D341Med (cell line): Measurements from ENCODE around the gene TAB2.
A peak's percentile ranks its signal among the peaks of the same experiment; 100 is the strongest.

Source experiments
- DNase-seq: peaks from one replicate; pipeline ENCODE4 v3.0.0; 2012; ENCODE audit warnings: low spot score

The TAB2 gene

DNA sequence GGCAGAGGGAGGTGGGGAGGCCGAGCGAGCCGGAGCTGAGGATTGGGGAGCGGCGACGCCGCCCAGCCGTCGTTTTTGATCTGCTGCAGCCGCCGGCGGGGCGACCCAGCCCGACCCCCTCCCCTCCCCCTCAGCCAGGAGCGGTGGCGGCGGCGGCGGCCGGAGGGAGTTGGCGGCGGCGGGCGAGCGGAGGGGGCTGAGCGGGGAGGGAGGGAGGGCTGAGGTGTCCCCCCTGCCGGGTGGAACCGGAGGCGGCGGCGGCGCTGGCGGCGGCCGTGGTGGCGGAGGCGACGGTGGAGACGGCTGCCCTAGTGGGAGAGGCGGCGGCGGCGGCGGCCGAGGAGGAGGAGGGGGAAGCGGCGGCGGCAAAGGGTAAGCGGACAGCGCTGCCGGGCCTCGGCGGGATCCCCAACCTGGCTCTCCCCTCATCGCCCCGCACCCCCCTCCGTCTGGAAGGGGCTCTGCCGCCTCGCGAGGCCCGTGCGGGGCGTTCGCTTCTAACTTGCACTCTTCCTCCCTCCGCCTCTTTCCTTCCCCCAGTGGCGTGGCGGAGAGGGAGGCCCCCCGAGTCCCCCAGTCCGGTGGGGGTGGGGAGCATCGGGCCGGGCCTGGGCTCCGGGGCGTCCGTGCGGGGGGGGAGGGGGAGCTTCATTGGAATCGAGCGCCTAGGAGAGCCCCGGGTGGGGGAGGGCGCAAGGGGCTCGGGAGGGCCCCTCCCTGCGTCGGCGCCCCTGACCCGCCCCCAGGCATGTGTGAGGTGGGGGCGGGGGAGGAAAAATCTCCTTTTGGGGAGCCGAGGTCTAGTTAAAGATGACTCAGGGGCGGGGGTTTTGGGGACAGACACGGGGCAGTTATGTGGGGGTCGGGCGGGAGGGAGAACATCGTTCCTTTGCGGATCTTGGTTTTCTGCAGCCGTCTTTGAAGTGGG is at the start of gene TAB2:
TAB2 (plus strand) TSS at position 69 of the 928 bp plus-strand sequence. CDS start 52,286 bp downstream, outside the sequence.
- DNase-seq = peak; percentile 75

- DNase-seq = no peak
These were observed 49.4 kb upstream of the TAB2 start for GRCh38 chr6:149268146-149268545.

- DNase-seq = no peak
These were observed 48.7 kb upstream of the TAB2 start for GRCh38 chr6:149268768-149269167.

GRCh38 chr6:149270616-149271015 is 46.9 kb upstream of the TAB2 start:
- no peak for DNase-seq

DNA sequence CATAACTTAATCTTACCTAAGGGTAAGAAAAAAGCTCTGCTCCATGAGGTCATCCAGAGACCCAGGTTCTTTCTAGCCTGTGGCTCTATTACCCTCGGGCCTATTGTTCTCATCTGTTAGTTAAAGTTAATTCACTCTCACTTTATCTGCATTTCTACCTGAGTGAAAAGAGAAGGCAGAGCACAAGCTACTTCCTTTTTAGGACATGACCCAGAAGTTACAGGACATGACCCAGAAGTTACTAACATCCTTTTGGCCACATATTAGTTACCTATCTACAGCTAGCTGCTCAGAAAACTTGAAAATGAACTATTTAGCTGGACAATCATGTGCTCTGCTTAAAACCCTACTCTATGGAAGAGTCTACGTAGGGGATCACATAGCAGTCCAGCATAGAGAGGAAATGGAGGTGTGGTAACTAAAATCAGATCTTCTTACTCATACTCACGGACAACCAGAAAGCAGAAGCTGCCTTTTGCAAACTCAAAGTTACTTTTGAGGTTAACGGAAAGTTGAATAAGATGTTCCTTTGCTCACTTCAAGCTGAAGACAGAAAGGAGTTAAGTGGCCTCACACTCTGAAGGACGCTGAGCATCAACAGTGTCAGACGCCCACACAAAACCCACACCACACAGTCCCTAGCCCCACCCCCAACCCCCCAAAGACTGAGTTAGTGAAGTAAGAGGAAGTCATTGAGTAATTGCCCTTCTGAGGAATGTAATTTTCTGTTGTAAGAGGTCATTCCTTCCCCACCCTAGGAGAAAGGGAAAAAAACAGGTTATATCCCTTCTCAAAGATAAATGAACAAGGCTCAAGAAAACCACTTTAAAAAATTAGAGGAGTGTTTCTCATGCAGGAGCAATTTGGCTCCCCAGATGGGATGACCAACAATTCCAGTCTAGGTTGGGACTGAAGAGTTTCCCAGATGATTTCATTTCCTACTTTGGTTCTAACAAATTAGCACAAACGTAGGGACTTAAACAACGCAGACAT is 45.9 kb upstream of the TAB2 start:
- no peak for DNase-seq

DNA sequence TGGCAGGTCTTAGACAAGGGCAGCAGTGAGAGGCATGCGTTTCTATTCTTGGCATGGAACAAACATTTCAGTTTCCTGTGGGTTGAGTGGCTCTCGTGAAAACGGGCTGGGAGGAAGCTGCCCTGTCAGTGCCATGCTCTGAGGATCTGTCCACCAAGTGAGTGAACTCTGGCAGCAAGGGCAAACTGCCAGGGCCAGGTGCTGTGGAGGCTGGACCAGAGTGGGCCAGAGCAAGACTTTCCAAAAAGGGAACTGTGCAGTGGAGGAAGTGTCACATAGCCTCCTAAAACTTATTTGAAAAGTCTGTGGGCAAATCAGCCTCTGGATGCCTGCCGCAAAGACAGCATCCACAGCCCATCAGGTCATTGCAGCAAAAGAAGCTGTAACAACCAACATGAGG is 44.2 kb upstream of the TAB2 start:
- no peak for DNase-seq

DNA sequence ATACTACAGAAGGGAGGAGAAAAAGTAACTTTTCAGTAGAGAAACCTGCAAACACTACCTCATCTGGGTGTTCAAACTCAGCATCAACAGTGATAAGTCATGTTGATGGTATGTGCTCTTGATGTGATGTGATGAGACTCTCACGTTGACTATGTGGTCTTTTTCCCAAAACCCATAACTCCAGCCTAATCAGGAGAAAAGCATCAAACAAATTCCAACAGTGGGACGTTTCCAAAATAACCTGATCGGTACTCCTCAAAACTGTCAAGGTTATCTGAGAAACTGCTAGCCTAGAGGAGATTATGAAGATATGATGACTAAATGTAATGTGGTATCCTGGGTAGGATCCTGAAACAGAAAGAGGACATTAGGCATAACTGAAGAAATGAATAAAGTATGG is 41.9 kb upstream of the TAB2 start:
- no peak for DNase-seq

DNA sequence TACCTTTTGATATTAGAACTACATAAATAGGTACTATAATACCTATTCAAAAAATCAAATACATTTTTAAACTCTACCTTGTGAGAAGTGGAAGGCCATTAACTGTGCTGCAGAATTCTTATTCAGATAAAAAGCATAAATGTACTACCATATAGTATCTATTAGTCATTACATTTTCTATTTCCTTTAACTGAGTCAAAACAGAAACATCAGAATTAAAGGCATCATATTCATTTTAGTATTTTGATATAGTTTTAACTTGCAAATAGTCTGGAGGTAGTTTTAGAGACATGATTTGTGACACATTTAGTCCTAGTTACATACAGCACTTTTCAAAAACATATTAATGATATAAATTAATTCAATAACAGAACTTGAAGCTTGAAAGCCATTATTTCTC is 39.9 kb upstream of the TAB2 start:
- DNase-seq = no peak

DNA sequence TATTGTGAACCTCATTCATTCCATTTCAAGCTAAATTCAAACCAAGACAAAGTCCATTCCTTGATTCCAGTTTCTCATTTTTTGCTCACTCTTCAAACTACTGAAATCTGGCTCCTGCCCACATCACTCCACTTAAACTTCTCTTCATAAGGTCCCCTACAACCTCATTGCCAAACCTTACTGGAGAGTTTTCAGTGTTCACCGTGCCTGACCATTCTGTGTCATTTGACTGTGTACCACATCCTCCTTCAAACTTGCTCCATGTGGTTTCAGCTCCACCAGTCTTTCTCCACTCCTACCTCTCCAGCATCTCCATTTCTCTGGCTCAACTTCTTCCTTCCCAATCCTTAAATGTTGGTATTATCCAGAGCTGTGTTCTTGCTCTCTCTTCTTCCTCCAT is 38.5 kb upstream of the TAB2 start:
- DNase-seq = no peak

GRCh38 chr6:149284904-149285303 is 32.6 kb upstream of the TAB2 start:
- no peak for DNase-seq

- no peak for DNase-seq
These were observed 31.9 kb upstream of the TAB2 start for GRCh38 chr6:149285626-149286025.

- no peak for DNase-seq
These were observed 30.6 kb upstream of the TAB2 start for GRCh38 chr6:149286905-149287304.

GRCh38 chr6:149289192-149289781 is 28.2 kb upstream of the TAB2 start:
- DNase-seq = no peak

GRCh38 chr6:149289966-149290365 is 27.5 kb upstream of the TAB2 start:
- no peak for DNase-seq

- no peak for DNase-seq
These were observed 24.3 kb upstream of the TAB2 start for GRCh38 chr6:149293244-149293643.

- no peak for DNase-seq
These were observed 16.9 kb upstream of the TAB2 start for GRCh38 chr6:149300563-149300962.

- DNase-seq = no peak
These were observed 14.8 kb upstream of the TAB2 start for GRCh38 chr6:149302723-149303122.

GRCh38 chr6:149303468-149303867 is 14.0 kb upstream of the TAB2 start:
- no peak for DNase-seq

DNA sequence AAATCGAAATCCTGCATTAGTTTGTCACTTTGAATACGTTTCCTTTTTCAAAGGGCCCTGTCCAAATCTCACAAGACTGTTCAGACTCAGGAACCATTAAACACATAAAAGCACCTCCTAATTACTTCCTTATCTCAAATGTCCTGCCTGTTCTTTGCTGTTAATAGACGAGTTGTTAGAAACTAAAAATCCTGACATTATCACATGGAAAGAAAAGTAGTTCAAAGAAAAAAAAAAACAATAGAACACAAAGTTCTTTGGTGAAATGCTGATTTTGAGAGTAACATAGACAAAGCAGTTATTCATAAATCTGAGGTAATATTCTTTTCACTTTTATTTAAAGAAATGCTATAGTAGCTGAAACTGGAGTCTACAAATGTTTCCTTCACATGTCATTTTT is 12.1 kb upstream of the TAB2 start:
- DNase-seq = no peak

DNA sequence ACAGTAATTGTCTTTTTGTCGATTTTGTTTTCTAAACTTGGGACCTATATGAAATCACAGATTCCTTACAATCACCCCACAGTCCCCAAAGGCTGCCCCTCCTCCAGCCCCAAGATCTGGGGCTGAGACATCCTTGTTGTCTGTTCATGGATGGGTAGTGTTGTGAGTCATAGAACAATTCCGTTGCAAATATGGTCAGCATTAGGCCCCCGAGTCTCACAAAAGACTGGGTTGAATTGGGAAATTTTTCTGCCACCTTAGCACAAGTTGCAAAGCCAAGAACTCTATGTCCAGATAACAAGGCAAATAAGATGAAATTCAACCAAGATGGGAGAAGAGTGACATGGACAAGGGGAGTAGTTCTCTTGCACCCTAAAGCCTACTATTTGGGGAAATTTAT is 10.5 kb upstream of the TAB2 start:
- no peak for DNase-seq

- no peak for DNase-seq
These were observed 6.2 kb upstream of the TAB2 start for GRCh38 chr6:149311293-149311692.

GRCh38 chr6:149311766-149312165 is 5.7 kb upstream of the TAB2 start:
- no peak for DNase-seq
